ENCODE data around the gene MYADML2.

DNA sequence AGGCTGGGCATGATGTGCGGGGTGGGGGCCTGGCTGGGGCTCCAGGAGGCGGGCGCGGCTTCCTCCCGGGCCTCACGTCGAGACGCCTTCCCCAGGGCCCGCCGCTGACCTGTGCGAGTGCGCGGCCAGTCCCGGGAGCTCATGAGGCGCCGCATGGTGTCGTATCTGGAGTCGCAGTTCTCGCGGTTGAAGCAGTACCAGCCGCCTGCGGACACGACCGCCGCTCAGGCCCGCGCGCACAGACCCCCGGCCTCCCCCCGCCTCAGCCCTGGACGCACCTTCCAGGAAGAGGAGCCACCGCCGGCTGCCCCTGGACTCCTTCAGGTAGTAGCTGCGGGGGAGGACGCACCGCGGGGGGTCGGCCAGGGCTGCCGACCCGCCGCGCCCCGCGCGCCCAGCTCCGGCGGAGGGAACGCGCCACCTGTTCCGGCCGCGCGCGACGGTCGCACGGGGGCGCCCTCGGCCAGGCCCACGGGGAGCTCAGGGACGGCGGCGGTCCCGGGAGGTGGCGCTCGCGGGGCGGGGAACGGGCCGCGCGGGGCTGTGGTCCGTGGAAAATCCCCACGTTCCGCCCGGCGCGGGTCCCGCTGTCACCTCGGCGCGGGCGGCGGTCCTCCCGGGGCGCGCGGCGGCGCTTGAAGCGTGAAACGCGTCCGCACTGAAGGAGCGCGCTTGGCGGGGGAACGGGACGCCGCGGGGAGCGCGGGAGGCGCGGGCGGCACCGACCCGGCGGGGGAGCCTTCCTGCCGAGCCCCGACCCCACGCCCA lies 12.5 kb upstream of the MYADML2 start:
- TF ChIP-seq POLR2A (IDR thresholded peaks at IDR 0.05) = peak in 1 of 2 donors; percentile 33
- TF ChIP-seq, protein P1, sequence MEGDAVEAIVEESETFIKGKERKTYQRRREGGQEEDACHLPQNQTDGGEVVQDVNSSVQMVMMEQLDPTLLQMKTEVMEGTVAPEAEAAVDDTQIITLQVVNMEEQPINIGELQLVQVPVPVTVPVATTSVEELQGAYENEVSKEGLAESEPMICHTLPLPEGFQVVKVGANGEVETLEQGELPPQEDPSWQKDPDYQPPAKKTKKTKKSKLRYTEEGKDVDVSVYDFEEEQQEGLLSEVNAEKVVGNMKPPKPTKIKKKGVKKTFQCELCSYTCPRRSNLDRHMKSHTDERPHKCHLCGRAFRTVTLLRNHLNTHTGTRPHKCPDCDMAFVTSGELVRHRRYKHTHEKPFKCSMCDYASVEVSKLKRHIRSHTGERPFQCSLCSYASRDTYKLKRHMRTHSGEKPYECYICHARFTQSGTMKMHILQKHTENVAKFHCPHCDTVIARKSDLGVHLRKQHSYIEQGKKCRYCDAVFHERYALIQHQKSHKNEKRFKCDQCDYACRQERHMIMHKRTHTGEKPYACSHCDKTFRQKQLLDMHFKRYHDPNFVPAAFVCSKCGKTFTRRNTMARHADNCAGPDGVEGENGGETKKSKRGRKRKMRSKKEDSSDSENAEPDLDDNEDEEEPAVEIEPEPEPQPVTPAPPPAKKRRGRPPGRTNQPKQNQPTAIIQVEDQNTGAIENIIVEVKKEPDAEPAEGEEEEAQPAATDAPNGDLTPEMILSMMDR (IDR thresholded peaks at IDR 0.05) = peak; percentile 35 to 95 (median 80)
